ENCODE data around the gene MASP1.

Gene MASP1

GRCh38 chr3:187321766-187322165, 30.2 kb upstream of the MASP1 start:
- FAIRE-seq (no peak), DNase-seq (ENCODE audit: insufficient read length, low spot score) (no peak)
- TF ChIP-seq PAX5 (IDR thresholded peaks at IDR 0.05; ENCODE audit: insufficient read depth, low read length, severe bottlenecking) = no peak
- no peak for TF ChIP-seq POLR2AphosphoS5 (IDR thresholded peaks at IDR 0.05; ENCODE audit: low read depth, low read length)
- no peak for TF ChIP-seq SPI1 (IDR thresholded peaks at IDR 0.05; ENCODE audit: low read depth, low read length)
- TF ChIP-seq POLR2A (IDR thresholded peaks at IDR 0.05; ENCODE audit: low read depth, low read length) = no peak
- TF ChIP-seq TAF1 (IDR thresholded peaks at IDR 0.05; ENCODE audit: low read depth, low read length) = no peak

GRCh38 chr3:187319699-187320302, 28.3 kb upstream of the MASP1 start:
- DNase-seq (ENCODE audit: insufficient read length, low spot score) (peak; percentile 22), FAIRE-seq (peak; percentile 62)
- TF ChIP-seq POU2F2 (IDR thresholded peaks at IDR 0.05; ENCODE audit: low read depth, low read length) (no peak), POLR2AphosphoS5 (IDR thresholded peaks at IDR 0.05; ENCODE audit: low read depth, low read length) (no peak), PAX5 (IDR thresholded peaks at IDR 0.05; ENCODE audit: insufficient read depth, low read length, severe bottlenecking) (no peak), TAF1 (IDR thresholded peaks at IDR 0.05; ENCODE audit: low read depth, low read length) (no peak), SPI1 (IDR thresholded peaks at IDR 0.05; ENCODE audit: low read depth, low read length) (peak; percentile 81), POLR2A (IDR thresholded peaks at IDR 0.05; ENCODE audit: low read depth, low read length) (no peak)

DNA sequence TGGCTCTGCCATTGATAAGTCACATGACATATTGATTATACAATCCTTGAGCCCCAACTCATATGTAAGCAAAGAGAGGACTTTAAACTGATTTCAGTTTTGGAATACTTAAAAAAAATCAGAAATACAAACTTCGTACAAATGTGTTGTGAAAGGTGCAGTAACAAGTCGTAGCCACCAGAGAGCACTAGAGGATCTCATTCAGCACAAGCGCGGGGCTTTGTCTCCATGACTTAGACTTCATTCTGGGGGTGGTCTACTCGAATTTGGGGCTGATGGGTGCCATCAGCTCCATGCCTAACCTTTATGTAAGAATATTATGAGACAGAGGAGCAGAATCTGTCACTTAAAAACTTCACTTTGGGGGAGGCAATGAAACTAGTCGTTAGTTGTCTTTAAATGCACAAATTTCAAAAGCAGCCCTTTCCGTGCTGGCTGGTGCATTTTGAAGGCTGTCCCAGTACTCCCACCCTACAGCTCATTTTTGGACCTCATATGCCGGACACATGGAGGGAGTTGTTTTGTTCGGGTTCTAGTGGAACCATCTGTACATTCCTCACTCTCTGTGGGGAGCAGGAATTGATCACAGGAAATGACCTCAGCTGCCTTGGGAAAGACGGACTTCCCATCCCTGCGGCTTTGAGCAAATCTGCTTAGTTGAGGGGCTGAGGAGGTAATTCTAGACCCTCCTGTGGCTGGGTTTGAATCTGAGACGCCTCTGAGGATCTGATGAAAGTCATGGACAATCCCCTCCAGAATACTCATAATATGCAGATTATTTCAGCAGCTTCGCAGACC, 27.5 kb upstream of the MASP1 start:
- FAIRE-seq (peak; percentile 52), DNase-seq (ENCODE audit: insufficient read length, low spot score) (no peak)
- no peak for TF ChIP-seq POU2F2 (IDR thresholded peaks at IDR 0.05; ENCODE audit: low read depth, low read length)
- no peak for TF ChIP-seq SPI1 (IDR thresholded peaks at IDR 0.05; ENCODE audit: low read depth, low read length)
- TF ChIP-seq POLR2A (IDR thresholded peaks at IDR 0.05; ENCODE audit: low read depth, low read length) = no peak
- no peak for TF ChIP-seq PAX5 (IDR thresholded peaks at IDR 0.05; ENCODE audit: insufficient read depth, low read length, severe bottlenecking)
- TF ChIP-seq TAF1 (IDR thresholded peaks at IDR 0.05; ENCODE audit: low read depth, low read length) = no peak
- no peak for TF ChIP-seq POLR2AphosphoS5 (IDR thresholded peaks at IDR 0.05; ENCODE audit: low read depth, low read length)

DNA sequence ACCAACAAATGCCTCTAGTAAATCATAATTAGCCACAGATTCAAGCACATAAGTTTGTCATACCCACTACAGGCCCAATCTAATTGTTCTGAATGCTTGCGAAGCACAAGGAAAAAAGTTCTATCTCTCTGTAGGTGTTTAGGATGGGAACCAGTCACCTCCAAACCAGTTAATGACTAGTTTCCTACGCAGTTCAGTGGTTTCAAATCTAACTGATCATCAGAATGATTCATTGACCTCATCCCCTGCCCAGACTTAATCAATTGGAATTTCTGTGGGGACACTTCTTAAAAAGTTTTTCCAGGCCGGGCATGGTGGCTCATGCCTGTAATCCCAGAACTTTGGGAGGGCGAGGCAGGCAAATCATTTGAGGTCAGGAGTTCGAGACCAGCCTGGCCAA, 24.3 kb upstream of the MASP1 start:
- DNase-seq (ENCODE audit: insufficient read length, low spot score) = no peak
- TF ChIP-seq SPI1 (IDR thresholded peaks at IDR 0.05; ENCODE audit: low read depth, low read length) (no peak), POLR2A (IDR thresholded peaks at IDR 0.05; ENCODE audit: low read depth, low read length) (no peak), TAF1 (IDR thresholded peaks at IDR 0.05; ENCODE audit: low read depth, low read length) (no peak), POU2F2 (IDR thresholded peaks at IDR 0.05; ENCODE audit: low read depth, low read length) (no peak), PAX5 (IDR thresholded peaks at IDR 0.05; ENCODE audit: insufficient read depth, low read length, severe bottlenecking) (no peak), POLR2AphosphoS5 (IDR thresholded peaks at IDR 0.05; ENCODE audit: low read depth, low read length) (no peak)
- FAIRE-seq = no peak

GRCh38 chr3:187314176-187314575, 22.6 kb upstream of the MASP1 start:
- FAIRE-seq = no peak
- no peak for TF ChIP-seq POLR2A (IDR thresholded peaks at IDR 0.05; ENCODE audit: low read depth, low read length)
- TF ChIP-seq PAX5 (IDR thresholded peaks at IDR 0.05; ENCODE audit: insufficient read depth, low read length, severe bottlenecking) = no peak
- TF ChIP-seq POU2F2 (IDR thresholded peaks at IDR 0.05; ENCODE audit: low read depth, low read length) = no peak
- TF ChIP-seq TAF1 (IDR thresholded peaks at IDR 0.05; ENCODE audit: low read depth, low read length) = no peak
- TF ChIP-seq POLR2AphosphoS5 (IDR thresholded peaks at IDR 0.05; ENCODE audit: low read depth, low read length) = no peak
- TF ChIP-seq SPI1 (IDR thresholded peaks at IDR 0.05; ENCODE audit: low read depth, low read length) = no peak
- DNase-seq (ENCODE audit: insufficient read length, low spot score) = no peak

GRCh38 chr3:187310954-187311470, 19.5 kb upstream of the MASP1 start:
- FAIRE-seq (no peak), DNase-seq (ENCODE audit: insufficient read length, low spot score) (no peak)
- TF ChIP-seq PAX5 (IDR thresholded peaks at IDR 0.05; ENCODE audit: insufficient read depth, low read length, severe bottlenecking) = no peak
- no peak for TF ChIP-seq SPI1 (IDR thresholded peaks at IDR 0.05; ENCODE audit: low read depth, low read length)
- TF ChIP-seq POLR2A (IDR thresholded peaks at IDR 0.05; ENCODE audit: low read depth, low read length) = no peak

GRCh38 chr3:187310226-187310625, 18.7 kb upstream of the MASP1 start:
- no peak for DNase-seq (ENCODE audit: insufficient read length, low spot score)
- FAIRE-seq = no peak
- no peak for TF ChIP-seq PAX5 (IDR thresholded peaks at IDR 0.05; ENCODE audit: insufficient read depth, low read length, severe bottlenecking)
- no peak for TF ChIP-seq POLR2A (IDR thresholded peaks at IDR 0.05; ENCODE audit: low read depth, low read length)
- no peak for TF ChIP-seq POU2F2 (IDR thresholded peaks at IDR 0.05; ENCODE audit: low read depth, low read length)
- TF ChIP-seq POLR2AphosphoS5 (IDR thresholded peaks at IDR 0.05; ENCODE audit: low read depth, low read length) = no peak
- no peak for TF ChIP-seq SPI1 (IDR thresholded peaks at IDR 0.05; ENCODE audit: low read depth, low read length)
- TF ChIP-seq TAF1 (IDR thresholded peaks at IDR 0.05; ENCODE audit: low read depth, low read length) = no peak

GRCh38 chr3:187305881-187306280, 14.3 kb upstream of the MASP1 start:
- no peak for DNase-seq (ENCODE audit: insufficient read length, low spot score)
- no peak for FAIRE-seq
- TF ChIP-seq POU2F2 (IDR thresholded peaks at IDR 0.05; ENCODE audit: low read depth, low read length) (no peak), POLR2AphosphoS5 (IDR thresholded peaks at IDR 0.05; ENCODE audit: low read depth, low read length) (no peak), SPI1 (IDR thresholded peaks at IDR 0.05; ENCODE audit: low read depth, low read length) (no peak), POLR2A (IDR thresholded peaks at IDR 0.05; ENCODE audit: low read depth, low read length) (no peak), PAX5 (IDR thresholded peaks at IDR 0.05; ENCODE audit: insufficient read depth, low read length, severe bottlenecking) (no peak), TAF1 (IDR thresholded peaks at IDR 0.05; ENCODE audit: low read depth, low read length) (no peak)

DNA sequence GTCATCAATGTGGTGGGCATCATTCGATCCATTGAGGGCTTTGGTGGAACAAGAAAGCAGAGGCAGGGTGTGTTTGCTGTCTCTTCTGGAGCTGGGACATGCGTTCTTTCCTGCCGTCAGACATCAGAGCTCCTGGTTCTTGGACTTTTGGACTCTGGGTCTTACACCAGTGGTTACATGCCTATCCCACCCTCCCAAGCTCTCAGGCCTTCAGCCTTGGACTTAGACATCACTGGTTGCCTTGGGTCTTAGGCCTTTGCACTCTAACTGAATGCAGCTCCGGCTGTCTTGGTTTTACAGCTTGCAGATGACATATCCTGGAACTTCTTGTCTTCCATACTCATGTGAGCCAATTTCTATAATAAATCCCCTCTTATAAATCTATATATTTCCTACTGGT, 8.1 kb upstream of the MASP1 start:
- TF ChIP-seq POLR2A (IDR thresholded peaks at IDR 0.05; ENCODE audit: low read depth, low read length) = no peak
- no peak for TF ChIP-seq TAF1 (IDR thresholded peaks at IDR 0.05; ENCODE audit: low read depth, low read length)
- no peak for TF ChIP-seq POLR2AphosphoS5 (IDR thresholded peaks at IDR 0.05; ENCODE audit: low read depth, low read length)
- TF ChIP-seq POU2F2 (IDR thresholded peaks at IDR 0.05; ENCODE audit: low read depth, low read length) = no peak
- TF ChIP-seq SPI1 (IDR thresholded peaks at IDR 0.05; ENCODE audit: low read depth, low read length) = no peak
- TF ChIP-seq PAX5 (IDR thresholded peaks at IDR 0.05; ENCODE audit: insufficient read depth, low read length, severe bottlenecking) = no peak
- no peak for FAIRE-seq

More for the DNA sequence above, 8.1 kb upstream of the MASP1 start:
- no peak for DNase-seq (ENCODE audit: insufficient read length, low spot score)
